PFSK-1 (cell line): Measurements from ENCODE around the gene NOL12.

Experiments used
- FOXP2 ChIP-seq: optimal IDR thresholded peaks from 2 replicates; pipeline ENCODE3; 2011; ENCODE audit warnings: borderline replicate concordance, control low read depth, inconsistent platforms; ENCODE audit not compliant: insufficient read depth; ENCODE audit errors: extremely low read length, extremely low read depth
- POLR2AphosphoS5 ChIP-seq: IDR thresholded peaks from 2 replicates; pipeline ENCODE4 v1.6.1; 2012; ENCODE audit warnings: low read depth, mild to moderate bottlenecking, control low read depth, low read length, moderate library complexity
- SIN3A ChIP-seq: IDR thresholded peaks from 2 replicates; pipeline ENCODE4 v1.6.1; 2012; ENCODE audit warnings: mild to moderate bottlenecking, low read length, moderate library complexity, borderline replicate concordance; ENCODE audit not compliant: insufficient read depth
- TAF1 ChIP-seq: IDR thresholded peaks from 2 replicates; pipeline ENCODE4 v1.6.1; 2012; ENCODE audit warnings: low read length, control low read depth, borderline replicate concordance; ENCODE audit not compliant: insufficient read depth
- TF ChIP-seq, protein P1 (sequence below), 2 experiments: IDR thresholded peaks; 2 replicates each; pipeline versions ENCODE4 v1.6.1 to v1.8.0; 2011 to 2012; ENCODE audit warnings: low read depth in 2 of 2, low read length in 2 of 2, control low read depth in 1 of 2, inconsistent platforms in 1 of 2, mild to moderate bottlenecking in 1 of 2, moderate library complexity in 1 of 2; ENCODE audit not compliant: insufficient read depth in 1 of 2

The NOL12 gene

DNA sequence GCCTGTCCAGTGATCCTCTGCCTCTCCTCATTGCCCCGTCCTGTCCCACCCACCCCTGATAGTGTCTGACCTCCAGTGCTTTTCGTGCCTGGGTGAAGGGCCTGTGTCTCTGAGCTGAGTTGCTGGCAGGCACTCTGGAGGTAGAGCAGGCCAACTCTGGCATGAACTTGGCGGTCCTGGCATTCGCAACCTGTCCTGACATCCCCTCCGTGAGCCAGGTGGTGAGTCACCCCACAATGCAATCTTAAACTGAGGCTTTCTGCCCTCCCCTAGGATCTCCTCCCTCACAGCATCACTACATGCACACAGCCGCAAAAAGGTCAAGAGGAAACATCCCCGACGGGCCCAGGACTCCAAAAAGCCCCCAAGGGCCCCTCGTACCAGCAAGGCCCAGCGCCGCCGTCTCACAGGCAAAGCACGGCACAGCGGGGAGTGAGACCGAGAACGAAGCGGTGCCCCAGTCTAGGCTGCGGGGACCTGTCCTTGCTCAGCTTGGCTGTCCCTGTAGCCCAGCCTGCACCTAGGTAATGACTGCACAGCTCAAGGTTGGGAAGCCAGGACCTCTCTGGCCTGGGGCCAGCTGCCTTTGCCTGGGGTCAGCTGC is 4.9 kb downstream of the NOL12 start:
- TF ChIP-seq, protein P1, sequence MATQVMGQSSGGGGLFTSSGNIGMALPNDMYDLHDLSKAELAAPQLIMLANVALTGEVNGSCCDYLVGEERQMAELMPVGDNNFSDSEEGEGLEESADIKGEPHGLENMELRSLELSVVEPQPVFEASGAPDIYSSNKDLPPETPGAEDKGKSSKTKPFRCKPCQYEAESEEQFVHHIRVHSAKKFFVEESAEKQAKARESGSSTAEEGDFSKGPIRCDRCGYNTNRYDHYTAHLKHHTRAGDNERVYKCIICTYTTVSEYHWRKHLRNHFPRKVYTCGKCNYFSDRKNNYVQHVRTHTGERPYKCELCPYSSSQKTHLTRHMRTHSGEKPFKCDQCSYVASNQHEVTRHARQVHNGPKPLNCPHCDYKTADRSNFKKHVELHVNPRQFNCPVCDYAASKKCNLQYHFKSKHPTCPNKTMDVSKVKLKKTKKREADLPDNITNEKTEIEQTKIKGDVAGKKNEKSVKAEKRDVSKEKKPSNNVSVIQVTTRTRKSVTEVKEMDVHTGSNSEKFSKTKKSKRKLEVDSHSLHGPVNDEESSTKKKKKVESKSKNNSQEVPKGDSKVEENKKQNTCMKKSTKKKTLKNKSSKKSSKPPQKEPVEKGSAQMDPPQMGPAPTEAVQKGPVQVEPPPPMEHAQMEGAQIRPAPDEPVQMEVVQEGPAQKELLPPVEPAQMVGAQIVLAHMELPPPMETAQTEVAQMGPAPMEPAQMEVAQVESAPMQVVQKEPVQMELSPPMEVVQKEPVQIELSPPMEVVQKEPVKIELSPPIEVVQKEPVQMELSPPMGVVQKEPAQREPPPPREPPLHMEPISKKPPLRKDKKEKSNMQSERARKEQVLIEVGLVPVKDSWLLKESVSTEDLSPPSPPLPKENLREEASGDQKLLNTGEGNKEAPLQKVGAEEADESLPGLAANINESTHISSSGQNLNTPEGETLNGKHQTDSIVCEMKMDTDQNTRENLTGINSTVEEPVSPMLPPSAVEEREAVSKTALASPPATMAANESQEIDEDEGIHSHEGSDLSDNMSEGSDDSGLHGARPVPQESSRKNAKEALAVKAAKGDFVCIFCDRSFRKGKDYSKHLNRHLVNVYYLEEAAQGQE (IDR thresholded peaks at IDR 0.05; ENCODE audit: insufficient read depth in 1 of 2, low read depth in 2 of 2, low read length in 2 of 2), result no peak
- TF ChIP-seq FOXP2, result no peak
- no peak for TF ChIP-seq SIN3A
- no peak for TF ChIP-seq TAF1
- TF ChIP-seq POLR2AphosphoS5, result no peak

- TF ChIP-seq TAF1, result no peak
- no peak for TF ChIP-seq POLR2AphosphoS5
- TF ChIP-seq, protein P1 (IDR thresholded peaks at IDR 0.05; ENCODE audit: insufficient read depth in 1 of 2, low read depth in 2 of 2, low read length in 2 of 2), result no peak
- no peak for TF ChIP-seq FOXP2
- TF ChIP-seq SIN3A, result no peak
Observed at GRCh38 chr22:37692627-37693285, 6.6 kb downstream of the NOL12 start.

GRCh38 chr22:37696657-37697537 is 10.8 kb downstream of the NOL12 start, which contains the start of gene TRIOBP:
TSS of gene TRIOBP (plus strand) at chr22:37697048. CDS start at chr22:37701366, 4,318 bp downstream.
- peak; percentile 77 for TF ChIP-seq FOXP2
- TF ChIP-seq POLR2AphosphoS5, result peak; percentile 70; the same call in 1 of the 2 replicates
- TF ChIP-seq, protein P1 (IDR thresholded peaks at IDR 0.05; ENCODE audit: insufficient read depth in 1 of 2, low read depth in 2 of 2, low read length in 2 of 2), result no peak

DNA sequence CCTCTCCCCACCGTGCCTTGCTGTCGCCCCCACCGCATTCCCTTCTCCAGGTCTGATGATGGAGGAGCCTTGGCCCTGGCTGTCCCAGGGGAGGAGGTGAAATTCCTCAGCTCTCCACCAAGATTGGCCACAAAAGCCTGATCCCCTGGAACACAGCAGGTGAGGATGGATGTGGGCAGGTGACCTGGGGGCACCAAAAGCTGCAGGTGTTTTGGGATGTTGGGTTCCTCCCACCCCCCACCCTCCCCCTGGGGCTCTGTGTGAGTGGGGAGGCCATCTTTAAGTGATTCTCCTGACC is 11.3 kb downstream of the NOL12 start:
- TF ChIP-seq, protein P1 (IDR thresholded peaks at IDR 0.05; ENCODE audit: insufficient read depth in 1 of 2, low read depth in 2 of 2, low read length in 2 of 2), result no peak
- TF ChIP-seq TAF1, result no peak
- TF ChIP-seq POLR2AphosphoS5, result no peak
- no peak for TF ChIP-seq FOXP2
- TF ChIP-seq SIN3A, result no peak
